PFSK-1 (cell line): ENCODE measurements around the gene PTP4A2.

ENCODE experiments used
- FOXP2 ChIP-seq: optimal IDR thresholded peaks from 2 replicates; pipeline ENCODE3; 2011; ENCODE audit warnings: borderline replicate concordance, control low read depth, inconsistent platforms; ENCODE audit not compliant: insufficient read depth; ENCODE audit errors: extremely low read length, extremely low read depth
- POLR2AphosphoS5 ChIP-seq: IDR thresholded peaks from 2 replicates; pipeline ENCODE4 v1.6.1; 2012; ENCODE audit warnings: low read depth, mild to moderate bottlenecking, control low read depth, low read length, moderate library complexity
- SIN3A ChIP-seq: IDR thresholded peaks from 2 replicates; pipeline ENCODE4 v1.6.1; 2012; ENCODE audit warnings: mild to moderate bottlenecking, low read length, moderate library complexity, borderline replicate concordance; ENCODE audit not compliant: insufficient read depth
- TAF1 ChIP-seq: IDR thresholded peaks from 2 replicates; pipeline ENCODE4 v1.6.1; 2012; ENCODE audit warnings: low read length, control low read depth, borderline replicate concordance; ENCODE audit not compliant: insufficient read depth
- TF ChIP-seq, protein P1 (sequence below), 2 experiments: IDR thresholded peaks; 2 replicates each; pipeline versions ENCODE4 v1.6.1 to v1.8.0; 2011 to 2012; ENCODE audit warnings: low read depth in 2 of 2, low read length in 2 of 2, control low read depth in 1 of 2, inconsistent platforms in 1 of 2, mild to moderate bottlenecking in 1 of 2, moderate library complexity in 1 of 2; ENCODE audit not compliant: insufficient read depth in 1 of 2

PTP4A2 gene

DNA sequence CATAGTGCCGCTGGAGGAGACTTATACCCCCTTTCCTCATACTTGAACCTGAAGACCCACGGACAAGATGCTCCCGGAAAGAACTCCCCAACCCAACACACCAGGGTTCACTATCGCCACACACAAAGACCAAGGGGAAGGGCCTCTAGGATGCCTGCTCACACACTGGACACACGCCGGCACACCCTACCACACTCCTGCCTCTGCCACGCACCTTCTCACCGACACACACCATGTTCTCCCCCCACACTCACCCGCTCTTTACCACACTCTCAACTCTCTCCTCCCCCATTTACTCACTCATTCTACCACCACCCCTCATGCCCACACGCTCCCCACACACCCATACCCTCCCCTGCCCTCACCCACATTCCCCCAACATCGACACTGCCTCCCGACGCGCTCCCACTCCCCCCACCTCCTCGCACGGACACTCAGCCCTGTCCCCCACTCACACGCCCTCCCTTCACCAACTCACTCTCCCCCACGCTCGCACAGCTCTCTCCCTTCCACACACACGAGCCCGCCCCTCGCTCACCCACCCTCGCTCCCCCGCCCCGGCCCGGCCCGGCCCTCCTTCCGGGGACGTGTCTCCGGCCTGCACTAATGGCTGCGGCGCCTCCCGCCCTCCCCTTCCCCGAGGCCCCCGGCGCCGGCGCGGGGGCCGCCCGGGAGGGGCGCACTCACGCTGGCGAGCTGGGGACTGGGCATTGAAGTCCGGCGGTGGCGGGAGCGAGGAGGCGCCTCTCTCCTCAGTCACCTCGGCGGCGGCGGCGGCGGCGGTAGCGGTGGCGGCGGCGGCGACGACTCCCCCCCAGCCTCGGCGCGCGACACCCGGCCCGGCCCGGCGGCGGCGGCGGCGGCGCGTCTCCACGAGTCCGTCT, 626 bp downstream of the PTP4A2 start:
- 0 out of 2 replicates have a peak, but pooled peaks have one; percentile 19 for TF ChIP-seq TAF1
- TF ChIP-seq, protein P1, sequence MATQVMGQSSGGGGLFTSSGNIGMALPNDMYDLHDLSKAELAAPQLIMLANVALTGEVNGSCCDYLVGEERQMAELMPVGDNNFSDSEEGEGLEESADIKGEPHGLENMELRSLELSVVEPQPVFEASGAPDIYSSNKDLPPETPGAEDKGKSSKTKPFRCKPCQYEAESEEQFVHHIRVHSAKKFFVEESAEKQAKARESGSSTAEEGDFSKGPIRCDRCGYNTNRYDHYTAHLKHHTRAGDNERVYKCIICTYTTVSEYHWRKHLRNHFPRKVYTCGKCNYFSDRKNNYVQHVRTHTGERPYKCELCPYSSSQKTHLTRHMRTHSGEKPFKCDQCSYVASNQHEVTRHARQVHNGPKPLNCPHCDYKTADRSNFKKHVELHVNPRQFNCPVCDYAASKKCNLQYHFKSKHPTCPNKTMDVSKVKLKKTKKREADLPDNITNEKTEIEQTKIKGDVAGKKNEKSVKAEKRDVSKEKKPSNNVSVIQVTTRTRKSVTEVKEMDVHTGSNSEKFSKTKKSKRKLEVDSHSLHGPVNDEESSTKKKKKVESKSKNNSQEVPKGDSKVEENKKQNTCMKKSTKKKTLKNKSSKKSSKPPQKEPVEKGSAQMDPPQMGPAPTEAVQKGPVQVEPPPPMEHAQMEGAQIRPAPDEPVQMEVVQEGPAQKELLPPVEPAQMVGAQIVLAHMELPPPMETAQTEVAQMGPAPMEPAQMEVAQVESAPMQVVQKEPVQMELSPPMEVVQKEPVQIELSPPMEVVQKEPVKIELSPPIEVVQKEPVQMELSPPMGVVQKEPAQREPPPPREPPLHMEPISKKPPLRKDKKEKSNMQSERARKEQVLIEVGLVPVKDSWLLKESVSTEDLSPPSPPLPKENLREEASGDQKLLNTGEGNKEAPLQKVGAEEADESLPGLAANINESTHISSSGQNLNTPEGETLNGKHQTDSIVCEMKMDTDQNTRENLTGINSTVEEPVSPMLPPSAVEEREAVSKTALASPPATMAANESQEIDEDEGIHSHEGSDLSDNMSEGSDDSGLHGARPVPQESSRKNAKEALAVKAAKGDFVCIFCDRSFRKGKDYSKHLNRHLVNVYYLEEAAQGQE (IDR thresholded peaks at IDR 0.05; ENCODE audit: insufficient read depth in 1 of 2, low read depth in 2 of 2, low read length in 2 of 2) = no peak
- TF ChIP-seq SIN3A = no peak; the same call in 1 of the 2 replicates
- no peak for TF ChIP-seq FOXP2
- no peak for TF ChIP-seq POLR2AphosphoS5

DNA sequence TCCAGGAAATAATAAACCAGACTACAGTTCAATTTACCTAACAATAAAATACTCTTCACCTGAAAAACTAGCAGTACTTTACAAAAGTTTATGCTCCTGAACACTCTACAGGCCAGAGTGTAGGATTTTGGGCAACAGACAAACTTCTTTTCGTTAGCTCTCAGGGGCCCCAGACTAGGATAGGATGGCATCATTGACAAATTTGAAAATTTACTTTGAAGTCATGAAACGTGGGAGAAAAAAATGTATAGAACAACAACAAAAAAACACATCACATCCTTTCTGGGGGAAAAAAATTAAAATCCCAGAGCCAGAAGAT, 1.2 kb downstream of the PTP4A2 start:
- TF ChIP-seq POLR2AphosphoS5 = no peak
- no peak for TF ChIP-seq TAF1
- no peak for TF ChIP-seq FOXP2
- TF ChIP-seq, protein P1 (IDR thresholded peaks at IDR 0.05; ENCODE audit: insufficient read depth in 1 of 2, low read depth in 2 of 2, low read length in 2 of 2) = no peak
- TF ChIP-seq SIN3A = no peak

DNA sequence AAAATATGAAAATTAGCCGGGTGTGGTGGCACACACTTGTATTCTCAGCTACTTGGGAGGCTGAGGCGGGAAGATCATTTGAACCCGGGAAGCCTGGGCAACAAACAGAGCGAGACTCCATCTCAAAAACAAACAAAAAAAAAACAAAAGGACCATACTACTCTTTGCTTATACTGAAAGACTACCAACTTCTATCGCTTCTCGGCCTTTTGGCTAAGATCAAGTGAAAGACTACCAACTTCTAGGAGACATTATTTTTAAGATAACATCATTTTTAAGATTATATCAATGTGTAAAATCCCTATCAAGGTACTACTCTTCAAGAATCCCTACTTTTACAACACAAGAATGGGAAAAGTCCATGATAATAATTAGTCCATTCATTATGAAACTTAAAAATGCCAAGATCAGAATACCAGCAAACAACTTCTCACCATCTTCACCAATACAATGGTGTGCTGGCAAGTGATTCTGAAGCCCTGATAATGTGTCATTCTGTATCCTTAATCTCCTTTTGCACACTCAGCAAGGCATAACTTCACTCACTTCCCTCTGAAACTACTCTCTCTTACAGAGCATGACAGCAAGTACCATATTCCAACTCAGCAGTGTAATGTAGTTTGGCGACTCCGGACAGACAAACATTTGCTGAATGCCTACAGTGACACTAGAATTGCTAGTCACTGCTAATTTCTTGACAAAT, 1.7 kb downstream of the PTP4A2 start:
- TF ChIP-seq POLR2AphosphoS5 = no peak
- TF ChIP-seq FOXP2 = no peak
- TF ChIP-seq, protein P1 (IDR thresholded peaks at IDR 0.05; ENCODE audit: insufficient read depth in 1 of 2, low read depth in 2 of 2, low read length in 2 of 2) = no peak
- TF ChIP-seq SIN3A = no peak; the same call in 1 of the 2 replicates
- no peak for TF ChIP-seq TAF1

DNA sequence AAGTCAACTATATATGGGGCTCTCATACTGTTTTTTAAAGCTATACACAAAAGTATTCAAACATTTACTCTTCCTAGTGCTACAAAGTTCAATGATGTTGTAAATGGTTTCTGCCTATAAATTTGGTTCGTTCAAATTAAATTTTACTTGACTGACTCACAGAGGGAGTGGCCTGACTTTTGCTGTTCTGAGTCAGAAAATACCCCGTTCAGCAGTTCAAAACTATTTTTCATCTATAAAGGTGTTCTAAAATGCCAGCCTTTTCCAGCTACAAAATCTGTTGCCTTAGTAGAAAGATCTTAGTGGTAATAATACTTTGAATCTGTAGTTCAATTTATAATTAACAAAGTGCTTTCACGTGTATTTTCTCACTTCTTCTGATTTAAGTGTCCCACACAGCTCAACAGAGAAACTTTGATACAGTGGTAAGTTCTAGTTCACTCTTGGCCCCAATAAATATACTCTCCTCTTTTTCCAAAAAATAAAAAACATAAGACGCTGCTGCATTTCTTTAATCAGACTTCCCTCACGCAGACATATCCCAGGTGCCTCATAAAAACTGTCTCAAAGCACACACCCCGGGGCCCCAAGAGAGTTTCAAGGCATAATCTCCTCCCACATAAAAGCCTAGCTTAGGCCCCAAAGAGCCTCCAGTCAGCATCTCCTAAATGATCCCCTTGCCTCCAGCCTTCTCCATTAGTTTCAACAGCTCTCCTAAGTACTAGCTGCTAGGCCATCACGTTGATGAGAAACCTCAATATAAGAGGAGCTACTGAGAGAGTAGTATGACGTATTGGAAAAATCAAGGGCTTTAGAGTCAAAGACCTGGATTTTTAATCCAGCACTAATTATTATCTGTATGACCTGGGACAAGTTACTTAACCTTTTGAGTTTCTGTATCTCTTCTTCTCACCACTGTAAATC, 3.2 kb downstream of the PTP4A2 start:
- TF ChIP-seq TAF1 (no peak), SIN3A (no peak), POLR2AphosphoS5 (no peak), FOXP2 (no peak)
- TF ChIP-seq, protein P1 (IDR thresholded peaks at IDR 0.05; ENCODE audit: insufficient read depth in 1 of 2, low read depth in 2 of 2, low read length in 2 of 2) = no peak
